GM20431 (cell line): ENCODE results near the gene SLC25A23.
"Not testable (repeated sequence)": the region's sequence is repeated elsewhere in the genome, so short reads cannot be mapped to it uniquely, and the experiment has no call there.

Experiments
- in situ Hi-C: fragments of 300-500 bp; cut with MseI, MboI; formaldehyde crosslinking; loops from one replicate; pipeline ENCODE4 v1.15.0; 2020; ENCODE audit warnings: low sequenced_read_pairs; ENCODE audit not compliant: unreplicated experiment

Gene SLC25A23

DNA sequence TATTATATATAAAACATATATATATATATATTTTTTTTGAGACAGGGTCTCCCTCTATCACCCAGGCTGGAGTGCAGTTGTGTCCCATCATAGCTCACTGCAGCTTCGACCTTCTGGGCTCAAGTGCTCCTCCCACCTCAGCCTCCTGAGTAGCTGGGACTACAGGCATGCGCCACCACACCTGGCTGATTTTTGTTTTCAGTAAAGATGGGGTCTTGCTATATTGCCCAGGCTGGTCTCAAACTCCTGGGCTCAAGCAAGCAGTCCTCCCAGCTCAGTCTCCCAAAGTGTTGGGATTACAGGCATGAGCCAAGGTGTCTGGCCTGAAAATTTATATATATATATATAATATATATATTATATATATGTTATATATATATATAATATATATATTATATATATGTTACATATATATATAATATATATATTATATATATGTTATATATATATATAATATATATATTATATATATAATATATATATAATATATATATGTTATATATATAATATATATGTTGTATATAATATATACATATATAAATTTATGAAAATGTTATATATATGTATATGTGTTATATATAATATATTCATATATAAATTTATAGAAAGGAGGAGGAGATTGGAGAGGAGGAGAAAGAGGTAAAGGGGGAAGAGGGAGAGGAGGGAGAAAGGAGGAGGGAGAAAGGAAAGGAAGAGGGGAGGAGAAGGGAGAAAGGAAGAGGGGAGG is 30.7 kb downstream of the SLC25A23 start:
- in situ Hi-C loops: not testable (repeated sequence)

DNA sequence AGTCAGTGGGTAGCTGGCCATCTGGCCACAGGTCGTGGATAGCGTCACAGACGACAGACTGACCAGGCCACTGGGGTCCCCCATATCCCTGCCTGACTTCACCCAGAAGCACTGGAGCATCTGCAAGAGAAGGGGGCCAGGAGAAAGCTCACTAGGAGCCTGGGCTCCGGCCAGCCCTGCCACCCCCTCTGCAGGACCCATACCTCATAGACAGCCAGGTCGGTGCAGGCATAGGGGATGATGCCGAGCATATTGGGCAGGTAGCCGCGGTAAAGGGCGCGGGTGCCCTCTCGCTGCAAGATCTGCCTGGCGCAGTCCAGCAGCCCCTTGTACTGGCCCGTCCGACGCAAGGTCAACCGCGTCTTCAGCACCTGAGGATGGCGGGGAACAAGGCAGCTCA is 32.5 kb downstream of the SLC25A23 start:
- in situ Hi-C loops: no loop called here

- in situ Hi-C loops: no loop called here
These were observed 33.6 kb downstream of the SLC25A23 start for GRCh38 chr19:6425732-6426620.

DNA sequence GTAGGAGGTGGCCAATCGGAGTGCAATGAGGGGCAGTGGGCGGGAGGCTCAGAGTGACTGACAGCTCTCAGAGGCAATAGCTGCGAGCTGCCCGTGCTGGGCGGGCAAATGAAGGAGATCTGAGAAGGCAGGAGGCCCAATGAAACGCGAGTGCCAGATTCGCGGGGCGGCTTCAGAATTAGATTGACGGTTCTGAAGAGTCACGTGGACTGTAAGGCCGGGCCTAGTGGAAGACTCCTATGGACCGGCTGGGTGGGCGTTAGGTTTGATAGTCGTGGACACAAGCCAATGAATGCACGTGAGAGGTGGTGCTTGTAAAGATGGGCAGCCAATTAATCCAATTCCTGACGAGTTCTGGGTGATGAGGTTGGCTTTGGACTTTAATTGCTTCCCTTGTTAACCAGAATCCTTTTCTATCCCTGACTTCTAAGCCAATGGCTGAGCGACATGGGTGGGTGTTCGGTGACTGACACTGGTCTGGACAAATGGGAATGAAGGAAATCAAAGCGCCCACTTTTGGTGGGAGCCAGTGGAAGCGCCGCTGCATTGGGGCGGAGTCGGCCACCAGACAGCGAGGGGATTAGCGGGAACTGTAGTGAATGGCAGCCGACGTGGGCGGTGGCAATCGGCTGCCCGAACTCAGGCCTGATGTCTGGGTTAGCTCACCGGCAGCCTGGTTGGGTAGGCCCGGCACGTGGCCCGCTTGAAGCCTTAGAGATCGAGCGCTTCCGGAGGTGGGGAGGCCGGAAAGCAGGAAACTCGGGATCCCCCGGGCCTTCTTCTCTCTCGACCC is 34.5 kb downstream of the SLC25A23 start:
- in situ Hi-C loops: no loop called here

- in situ Hi-C loops: no loop called here
These were observed 35.2 kb downstream of the SLC25A23 start, which contains the start of gene KHSRP for GRCh38 chr19:6424195-6424938. KHSRP (minus strand) TSS chr19:6424811; CDS start chr19:6424701, 110 bp downstream.

DNA sequence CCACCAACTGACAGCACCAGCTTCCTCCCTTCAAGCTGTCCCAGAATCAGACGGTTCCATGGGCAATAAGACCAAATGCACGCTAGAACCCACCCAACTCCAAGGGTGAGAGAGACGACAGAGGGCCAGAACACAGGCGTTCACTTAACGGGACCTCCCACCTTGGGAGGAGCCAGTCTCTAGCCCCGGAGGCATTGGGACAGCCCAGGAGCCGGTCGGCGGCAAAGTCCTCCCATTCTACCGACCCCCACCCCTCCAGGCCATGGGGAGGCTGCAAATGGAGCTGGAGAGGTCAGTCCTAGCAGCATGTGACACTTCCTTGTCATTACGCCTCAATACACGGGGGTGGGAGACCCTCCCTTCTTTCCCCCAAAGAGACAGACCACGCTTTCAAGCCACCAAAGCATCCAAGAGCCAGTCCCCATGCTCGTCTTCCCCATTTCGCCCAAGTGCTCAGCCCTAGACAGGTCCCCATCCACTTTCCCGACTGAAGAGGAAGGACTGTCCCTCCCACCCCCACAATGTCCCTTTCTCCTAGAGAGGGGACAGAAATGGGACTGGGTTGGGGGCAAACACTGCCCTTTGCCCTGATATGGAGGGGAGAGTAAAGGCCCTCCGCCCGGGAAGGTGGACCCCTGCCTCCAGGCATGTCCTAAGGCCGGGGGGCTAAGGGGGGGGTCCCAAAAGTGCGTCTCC is 35.9 kb downstream of the SLC25A23 start:
- in situ Hi-C loops: no loop called here

DNA sequence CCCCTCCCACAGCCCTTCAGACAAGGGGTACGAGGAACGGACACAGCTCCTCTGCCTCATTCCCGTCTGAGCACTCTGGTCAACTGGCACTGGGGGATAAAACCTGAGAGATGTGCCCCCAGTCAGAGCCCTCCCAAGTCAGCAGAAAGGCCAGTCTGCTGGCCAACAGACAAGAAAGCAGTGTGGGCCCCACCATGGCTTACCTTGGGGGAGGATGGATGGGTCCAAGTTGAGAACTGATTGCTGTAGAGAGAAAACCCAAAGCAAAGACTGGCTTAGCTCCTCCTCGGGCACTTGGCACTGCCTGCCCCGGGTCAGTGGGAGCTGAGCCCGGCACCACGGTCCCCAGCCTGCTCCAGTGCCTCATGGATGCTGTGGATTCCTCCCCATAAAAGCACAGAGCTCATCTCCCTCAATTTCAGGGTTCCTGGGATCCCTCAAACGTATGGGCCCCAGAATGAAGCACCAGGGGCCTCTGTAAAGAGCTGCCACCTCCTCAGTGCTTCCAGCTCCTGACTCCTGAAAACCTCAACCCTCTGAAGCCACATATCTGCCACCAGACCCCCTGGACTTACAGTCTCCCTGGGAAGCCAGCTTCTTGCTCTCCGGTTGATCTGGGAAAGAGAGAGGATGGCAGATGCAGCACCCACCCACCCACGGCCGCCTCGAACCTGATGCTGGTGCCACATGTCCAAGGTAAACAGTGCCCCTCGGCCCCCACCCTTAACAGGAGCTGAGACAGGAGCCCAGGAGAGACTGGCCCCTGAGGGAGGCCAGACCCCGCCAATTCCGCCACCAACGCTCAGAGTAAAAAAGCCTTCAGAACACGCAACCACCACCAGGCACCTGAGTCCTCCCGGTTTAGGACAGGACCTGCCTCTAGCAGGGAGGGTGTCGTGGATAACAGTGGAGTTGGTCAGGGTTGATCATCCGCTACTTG is 38.2 kb downstream of the SLC25A23 start:
- in situ Hi-C loops: no loop called here

DNA sequence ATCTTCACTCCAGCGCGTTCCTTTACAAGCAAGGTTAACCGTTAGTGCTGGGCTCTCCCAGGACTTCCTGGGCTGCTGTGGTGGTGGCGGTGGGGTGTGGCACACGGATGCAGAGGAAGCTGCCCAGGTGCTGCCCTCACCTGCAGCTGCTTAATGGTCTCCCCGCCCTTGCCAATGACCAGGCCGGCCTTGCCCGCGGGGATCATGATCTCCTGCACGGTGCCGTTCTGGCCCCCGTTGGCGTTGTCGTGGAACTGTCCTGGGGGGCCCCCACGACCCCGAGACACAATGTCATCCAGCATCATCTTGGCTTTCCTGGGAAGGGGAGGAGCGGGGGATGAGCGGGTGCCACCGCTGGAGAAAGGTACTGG is 41.0 kb downstream of the SLC25A23 start:
- in situ Hi-C loops: no loop called here

DNA sequence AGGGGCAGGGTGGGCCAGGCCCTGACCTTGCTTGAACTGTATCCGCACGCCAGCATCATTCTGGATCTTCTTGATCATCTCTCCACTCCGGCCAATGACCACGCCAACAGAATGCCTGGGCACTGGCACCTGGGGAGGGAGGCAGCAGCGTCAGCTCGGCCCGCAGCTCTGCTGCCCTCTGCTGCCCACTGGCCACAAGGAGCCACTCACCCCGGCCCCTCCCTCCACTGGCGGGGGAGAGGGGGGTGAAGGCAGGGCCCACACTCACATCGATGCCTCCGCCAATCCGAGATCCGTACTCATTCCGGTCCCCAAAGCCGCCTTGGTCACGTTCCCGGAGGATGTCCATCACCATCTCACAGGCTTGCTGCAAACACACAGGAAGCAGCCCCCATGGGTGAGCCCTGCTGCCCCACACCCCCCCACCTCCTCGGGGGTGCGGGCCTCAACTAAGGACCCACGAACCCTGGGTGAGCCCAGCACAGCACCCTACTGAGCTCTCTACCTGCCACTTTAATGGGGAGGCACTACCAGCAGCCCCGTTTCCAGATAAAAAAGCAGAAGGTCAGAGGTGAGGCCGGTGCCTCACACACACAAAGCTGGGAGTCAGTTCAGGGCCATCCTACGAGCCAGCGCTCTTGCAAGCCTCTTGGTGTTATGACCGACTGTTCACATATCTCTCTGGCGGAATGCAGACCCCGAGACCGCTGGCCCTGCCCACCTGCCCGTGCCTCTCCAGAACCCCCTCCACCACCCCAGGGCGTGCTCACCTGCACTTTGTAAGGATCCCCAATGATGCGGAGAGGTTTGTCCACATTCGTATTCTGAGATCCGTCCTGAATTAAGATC is 41.7 kb downstream of the SLC25A23 start:
- in situ Hi-C loops: no loop called here

- in situ Hi-C loops: no loop called here
These were observed 42.8 kb downstream of the SLC25A23 start for GRCh38 chr19:6416658-6417405.

DNA sequence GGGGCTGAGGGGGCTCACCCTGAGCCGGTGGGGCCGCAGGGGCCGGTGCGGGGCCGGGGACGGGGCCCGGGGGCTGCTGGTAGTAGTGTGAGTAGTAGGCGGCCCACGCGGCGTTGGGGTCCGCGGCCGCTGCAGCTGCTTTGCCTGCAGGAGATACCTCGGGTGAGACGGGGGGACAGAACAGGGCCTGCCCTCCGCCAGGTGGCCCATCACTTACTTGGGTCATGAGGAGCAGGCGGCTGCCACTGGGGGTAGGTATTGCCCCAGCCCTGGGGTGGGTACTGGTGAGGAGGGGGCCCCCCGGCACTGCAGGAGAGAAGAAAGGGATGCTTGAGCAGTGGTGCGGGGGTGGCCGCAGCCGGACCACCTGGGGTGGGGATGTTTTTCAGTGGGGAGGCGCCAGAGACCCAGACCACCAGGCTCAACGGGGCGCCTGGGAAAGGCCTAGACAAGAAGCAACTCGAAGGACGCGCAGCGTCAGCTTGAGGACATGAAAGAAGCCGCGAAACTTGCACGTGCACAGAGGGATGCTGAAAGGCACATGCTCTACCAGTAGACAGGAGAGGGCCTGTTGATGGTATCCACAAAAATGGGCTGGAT is 43.9 kb downstream of the SLC25A23 start:
- in situ Hi-C loops: no loop called here

DNA sequence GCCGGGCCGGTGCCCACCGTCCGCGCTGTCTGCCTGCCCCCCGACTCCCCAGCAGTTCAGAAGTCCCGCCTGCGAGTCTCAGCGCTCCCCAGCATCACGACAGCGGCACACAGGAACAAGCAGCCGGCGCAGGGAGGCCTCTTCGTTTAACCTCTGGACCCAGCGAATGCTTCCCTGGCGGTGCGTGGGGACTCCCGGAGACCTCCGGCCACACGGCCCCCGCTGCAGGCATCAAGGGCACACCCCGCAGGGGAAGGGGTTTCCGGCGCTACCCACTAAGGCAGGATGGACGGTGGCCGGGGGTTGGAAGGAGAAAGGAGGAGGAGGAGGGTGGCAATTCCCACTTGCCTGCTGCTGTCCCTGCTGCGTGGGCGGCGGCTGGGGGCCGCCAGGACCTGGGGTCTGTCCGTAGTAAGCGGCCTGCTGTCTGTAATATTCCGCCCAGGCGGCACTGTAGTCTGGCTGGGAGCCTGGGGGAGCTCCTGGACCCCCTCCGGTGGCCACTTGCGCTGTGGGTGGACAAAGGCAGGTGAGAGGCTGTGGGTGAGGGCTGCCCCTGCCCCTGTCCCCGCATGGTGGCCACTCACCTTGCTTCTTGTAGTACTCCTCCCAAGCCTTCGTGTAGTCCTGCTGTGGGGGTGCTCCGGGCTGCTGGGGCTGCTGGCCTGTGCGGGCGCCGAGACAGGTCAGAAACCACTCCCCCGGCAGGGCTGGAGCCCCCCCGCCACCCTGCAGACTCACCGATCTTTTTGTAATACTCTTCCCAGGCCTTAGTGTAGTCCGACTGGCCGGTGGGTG is 44.6 kb downstream of the SLC25A23 start:
- in situ Hi-C loops: no loop called here

DNA sequence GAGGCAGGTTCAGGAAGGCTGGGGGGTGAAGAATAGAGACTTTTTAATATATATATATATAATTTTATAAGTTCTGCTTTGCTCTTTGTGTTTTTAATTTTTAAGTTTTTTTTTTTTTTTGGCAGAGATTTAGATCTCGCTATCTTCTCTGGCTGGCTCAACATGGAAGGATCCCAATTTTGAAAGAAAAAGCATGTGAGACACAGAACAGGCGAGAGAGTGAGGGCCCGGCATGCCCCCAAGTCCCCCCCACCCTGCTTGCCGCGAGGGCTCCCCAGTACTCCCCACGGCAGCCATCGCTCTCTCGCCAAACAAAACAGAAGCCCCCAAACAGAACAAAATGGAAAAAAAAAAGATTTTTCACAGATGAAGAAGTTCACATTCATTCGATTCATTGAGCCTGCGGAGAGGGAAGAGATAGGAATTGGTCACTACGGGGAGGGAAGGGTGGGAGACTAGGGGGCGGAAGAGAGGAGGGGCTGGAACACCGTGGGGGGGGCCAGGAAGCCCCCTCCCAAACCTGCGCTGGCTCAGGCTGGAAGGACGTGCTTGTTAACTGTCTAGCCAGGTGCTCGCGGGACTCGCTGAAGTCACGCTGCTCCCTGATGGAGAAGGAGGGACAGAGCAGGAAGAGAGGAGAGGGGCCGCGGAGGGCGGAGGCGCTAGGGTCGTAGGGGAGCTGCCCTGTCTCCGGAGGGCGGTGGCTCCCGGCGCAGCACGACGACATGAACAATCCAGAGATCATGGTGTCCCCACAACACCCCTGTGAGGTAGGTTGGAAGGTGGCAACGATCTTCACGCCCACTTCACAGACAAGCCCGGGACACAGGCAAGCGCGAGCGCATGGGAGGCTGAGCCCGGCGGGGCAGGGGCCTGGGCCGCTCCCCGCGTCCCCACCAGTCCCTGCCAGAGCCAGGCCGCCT is 45.6 kb downstream of the SLC25A23 start:
- in situ Hi-C loops: no loop called here

DNA sequence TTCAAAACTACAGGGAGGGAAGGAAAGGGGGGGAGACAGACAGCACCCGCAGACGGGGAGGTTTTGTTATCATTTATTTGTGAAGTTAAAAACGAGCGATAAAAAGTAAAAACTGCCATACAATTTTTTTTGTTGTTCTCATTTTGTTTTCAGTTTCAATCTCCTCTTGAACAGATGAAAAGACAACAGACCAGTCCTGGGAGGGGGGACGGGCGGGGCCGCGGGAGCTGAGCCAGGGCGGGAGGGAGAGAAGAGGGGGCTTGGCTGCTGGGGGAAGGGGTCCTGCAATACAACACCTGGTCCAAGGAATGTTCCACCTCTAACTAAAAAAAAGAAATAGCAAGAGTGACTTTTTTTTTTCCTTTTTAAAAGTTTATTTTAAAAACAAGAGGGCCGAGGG is 46.3 kb downstream of the SLC25A23 start:
- in situ Hi-C loops: no loop called here
